ENCODE measurements around the gene ATG9B.
"Not testable (repeated sequence)": the region's sequence is repeated elsewhere in the genome, so short reads cannot be mapped to it uniquely, and the experiment has no call there.

DNA sequence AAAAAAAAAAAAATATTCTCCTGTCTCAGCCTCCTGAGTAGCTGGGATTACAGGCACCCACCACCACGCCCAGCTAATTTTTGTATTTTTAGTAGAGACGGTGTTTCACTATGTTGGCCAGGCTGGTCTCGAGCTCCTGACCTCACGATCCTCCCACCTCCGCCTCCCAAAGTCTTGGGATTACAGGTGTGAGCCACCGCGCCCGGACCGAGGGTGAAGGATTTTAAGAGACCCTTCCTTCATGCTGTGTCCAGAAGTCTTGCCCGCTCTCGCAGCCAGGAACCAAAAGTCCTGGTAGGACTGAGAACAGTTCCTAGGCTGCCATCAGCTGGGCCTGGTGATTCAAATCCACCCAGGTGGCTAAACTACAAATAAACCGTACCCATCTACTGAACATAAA lies 12.7 kb downstream of the ATG9B start:
- not testable (repeated sequence) for TF ChIP-seq POLR2AphosphoS5, EP300 (IDR thresholded peaks at IDR 0.05)

Data from suprapubic skin (tissue), 4 donors.